ENCODE results near the gene PCDH9.

Gene PCDH9

GRCh38 chr13:67094078-67094477, 136.1 kb downstream of the PCDH9 start:
- TF ChIP-seq TAF1 (IDR thresholded peaks at IDR 0.05; ENCODE audit: borderline replicate concordance, low read depth, low read length) (no peak), POLR2A (IDR thresholded peaks at IDR 0.05; ENCODE audit: low read depth, low read length) (no peak), POLR2AphosphoS5 (IDR thresholded peaks at IDR 0.05; ENCODE audit: low read depth, low read length) (no peak)
- DNase-seq (ENCODE audit: insufficient read length) (no peak), FAIRE-seq (no peak)

GRCh38 chr13:67091603-67092002, 138.5 kb downstream of the PCDH9 start:
- DNase-seq (ENCODE audit: insufficient read length) = no peak
- TF ChIP-seq TAF1 (IDR thresholded peaks at IDR 0.05; ENCODE audit: borderline replicate concordance, low read depth, low read length) (no peak), POLR2A (IDR thresholded peaks at IDR 0.05; ENCODE audit: low read depth, low read length) (no peak), POLR2AphosphoS5 (IDR thresholded peaks at IDR 0.05; ENCODE audit: low read depth, low read length) (no peak)
- FAIRE-seq = no peak

- FAIRE-seq = no peak
- no peak for TF ChIP-seq TAF1 (IDR thresholded peaks at IDR 0.05; ENCODE audit: borderline replicate concordance, low read depth, low read length)
- TF ChIP-seq POLR2A (IDR thresholded peaks at IDR 0.05; ENCODE audit: low read depth, low read length) = no peak
- no peak for TF ChIP-seq POLR2AphosphoS5 (IDR thresholded peaks at IDR 0.05; ENCODE audit: low read depth, low read length)
- DNase-seq (ENCODE audit: insufficient read length) = no peak
Measured at GRCh38 chr13:67090856-67091255, 139.3 kb downstream of the PCDH9 start.

- DNase-seq (ENCODE audit: insufficient read length) (no peak), FAIRE-seq (no peak)
- TF ChIP-seq POLR2AphosphoS5 (IDR thresholded peaks at IDR 0.05; ENCODE audit: low read depth, low read length) (no peak), POLR2A (IDR thresholded peaks at IDR 0.05; ENCODE audit: low read depth, low read length) (no peak), TAF1 (IDR thresholded peaks at IDR 0.05; ENCODE audit: borderline replicate concordance, low read depth, low read length) (no peak)
Measured at GRCh38 chr13:67087527-67087926, 142.6 kb downstream of the PCDH9 start.

DNA sequence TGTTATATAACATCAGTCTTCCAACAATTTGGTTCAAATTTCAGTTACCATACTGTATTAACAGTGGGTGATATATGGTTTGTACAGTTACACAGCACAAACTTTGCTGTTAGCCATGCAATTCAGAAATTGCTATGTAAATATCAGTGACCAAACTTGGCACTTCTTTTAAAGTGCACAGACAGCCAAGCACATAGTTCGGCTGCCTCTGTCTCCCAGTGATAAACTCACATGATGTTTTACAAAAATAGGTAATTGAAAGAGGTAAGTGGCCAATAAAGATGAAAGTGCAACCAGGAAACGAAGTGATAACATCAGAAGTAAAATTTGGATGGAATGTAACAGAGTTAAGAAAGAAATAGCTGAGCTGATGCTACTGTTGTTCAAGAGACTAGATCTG, 143.9 kb downstream of the PCDH9 start:
- TF ChIP-seq TAF1 (IDR thresholded peaks at IDR 0.05; ENCODE audit: borderline replicate concordance, low read depth, low read length) (no peak), POLR2A (IDR thresholded peaks at IDR 0.05; ENCODE audit: low read depth, low read length) (no peak), POLR2AphosphoS5 (IDR thresholded peaks at IDR 0.05; ENCODE audit: low read depth, low read length) (no peak)
- FAIRE-seq = no peak
- DNase-seq (ENCODE audit: insufficient read length) = no peak

GRCh38 chr13:67084066-67084465, 146.1 kb downstream of the PCDH9 start:
- no peak for FAIRE-seq
- TF ChIP-seq POLR2A (IDR thresholded peaks at IDR 0.05; ENCODE audit: low read depth, low read length) (no peak), TAF1 (IDR thresholded peaks at IDR 0.05; ENCODE audit: borderline replicate concordance, low read depth, low read length) (no peak), POLR2AphosphoS5 (IDR thresholded peaks at IDR 0.05; ENCODE audit: low read depth, low read length) (no peak)
- DNase-seq (ENCODE audit: insufficient read length) = no peak

GRCh38 chr13:67083519-67083918, 146.6 kb downstream of the PCDH9 start:
- TF ChIP-seq TAF1 (IDR thresholded peaks at IDR 0.05; ENCODE audit: borderline replicate concordance, low read depth, low read length) (no peak), POLR2AphosphoS5 (IDR thresholded peaks at IDR 0.05; ENCODE audit: low read depth, low read length) (no peak), POLR2A (IDR thresholded peaks at IDR 0.05; ENCODE audit: low read depth, low read length) (no peak)
- FAIRE-seq = no peak
- no peak for DNase-seq (ENCODE audit: insufficient read length)

- FAIRE-seq = no peak
- no peak for DNase-seq (ENCODE audit: insufficient read length)
- TF ChIP-seq POLR2A (IDR thresholded peaks at IDR 0.05; ENCODE audit: low read depth, low read length) (no peak), TAF1 (IDR thresholded peaks at IDR 0.05; ENCODE audit: borderline replicate concordance, low read depth, low read length) (no peak), POLR2AphosphoS5 (IDR thresholded peaks at IDR 0.05; ENCODE audit: low read depth, low read length) (no peak)
Measured at GRCh38 chr13:67080351-67080750, 149.8 kb downstream of the PCDH9 start.

- FAIRE-seq = no peak
- DNase-seq (ENCODE audit: insufficient read length) = no peak
- no peak for TF ChIP-seq POLR2AphosphoS5 (IDR thresholded peaks at IDR 0.05; ENCODE audit: low read depth, low read length)
- TF ChIP-seq POLR2A (IDR thresholded peaks at IDR 0.05; ENCODE audit: low read depth, low read length) = no peak
- TF ChIP-seq TAF1 (IDR thresholded peaks at IDR 0.05; ENCODE audit: borderline replicate concordance, low read depth, low read length) = no peak
Measured at GRCh38 chr13:67078062-67078461, 152.1 kb downstream of the PCDH9 start.

DNA sequence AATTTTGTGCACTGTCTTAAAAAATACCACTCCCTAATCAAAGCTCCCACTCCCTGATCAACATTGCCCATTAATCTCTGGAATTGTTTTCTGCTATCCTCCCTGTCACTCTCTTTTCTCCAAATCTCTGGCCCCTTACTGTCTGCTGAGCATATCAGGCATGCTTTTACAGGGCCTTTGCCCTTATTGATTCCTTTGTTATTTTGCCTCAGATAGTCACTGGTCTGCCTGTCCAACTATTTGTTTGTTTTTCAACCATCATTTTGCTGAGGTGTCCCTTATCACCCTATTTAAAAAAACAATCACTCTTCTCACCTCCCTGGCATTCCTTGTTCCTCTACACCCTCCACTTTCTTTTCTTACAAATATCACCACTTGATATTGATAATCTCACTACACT, 153.0 kb downstream of the PCDH9 start:
- DNase-seq (ENCODE audit: insufficient read length) (no peak), FAIRE-seq (no peak)
- TF ChIP-seq POLR2AphosphoS5 (IDR thresholded peaks at IDR 0.05; ENCODE audit: low read depth, low read length) (no peak), POLR2A (IDR thresholded peaks at IDR 0.05; ENCODE audit: low read depth, low read length) (no peak), TAF1 (IDR thresholded peaks at IDR 0.05; ENCODE audit: borderline replicate concordance, low read depth, low read length) (no peak)

DNA sequence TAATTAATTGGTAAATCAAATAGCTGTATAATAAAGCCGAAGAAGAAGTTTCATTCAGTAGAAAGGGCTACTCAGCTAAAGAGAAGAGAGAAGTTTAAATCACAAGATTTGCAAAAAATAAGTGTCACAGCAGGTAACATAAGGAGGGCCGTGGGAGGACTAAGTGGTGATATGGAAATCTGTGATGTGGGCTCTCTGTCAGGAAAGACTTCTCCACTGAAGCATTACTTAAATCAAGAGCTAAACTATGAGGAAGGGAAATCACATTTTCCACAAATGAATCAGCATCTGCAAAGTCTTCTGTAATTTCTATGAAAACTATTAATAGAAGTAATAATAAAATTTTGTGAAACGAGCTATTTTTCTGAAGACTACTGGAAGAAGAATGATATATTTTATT, 153.8 kb downstream of the PCDH9 start:
- no peak for TF ChIP-seq POLR2A (IDR thresholded peaks at IDR 0.05; ENCODE audit: low read depth, low read length)
- TF ChIP-seq TAF1 (IDR thresholded peaks at IDR 0.05; ENCODE audit: borderline replicate concordance, low read depth, low read length) = no peak
- no peak for TF ChIP-seq POLR2AphosphoS5 (IDR thresholded peaks at IDR 0.05; ENCODE audit: low read depth, low read length)
- no peak for DNase-seq (ENCODE audit: insufficient read length)
- FAIRE-seq = no peak

- no peak for DNase-seq (ENCODE audit: insufficient read length)
- TF ChIP-seq POLR2AphosphoS5 (IDR thresholded peaks at IDR 0.05; ENCODE audit: low read depth, low read length) (no peak), POLR2A (IDR thresholded peaks at IDR 0.05; ENCODE audit: low read depth, low read length) (no peak), TAF1 (IDR thresholded peaks at IDR 0.05; ENCODE audit: borderline replicate concordance, low read depth, low read length) (no peak)
- FAIRE-seq = no peak
Measured at GRCh38 chr13:67075239-67075638, 154.9 kb downstream of the PCDH9 start.
